Natural killer cell (primary cell): ENCODE measurements around the gene NXPH4. TPM values are rescaled to one million over a fixed set of nuclear protein-coding genes. Genes with fewer than 3 reads are reported as not detected.

Experiments
- ATAC-seq, 3 donors: fragments of 150-1000 bp in 2 of 3; fragments of 200-7000 bp in 1 of 3; cut with Tn5 transposase; 1 replicate in 1 of 3; 2 replicates in 2 of 3; pipeline ENCODE4 v1.10.0; 2021; ENCODE audit warnings: mild to moderate bottlenecking in 2 of 3, moderate library complexity in 2 of 3
- DNase-seq, 2 donors: peaks; one replicate each; pipeline versions ENCODE4 v3.0.0 to v3.0.0-alpha.2; 2013 to 2021; ENCODE audit warnings: mixed read lengths in 1 of 2
- H3K27ac ChIP-seq: one replicate; pipeline ENCODE4 v1.5.1; 2013; ENCODE audit warnings: mild to moderate bottlenecking, low read length
- H3K27me3 ChIP-seq: one replicate; pipeline ENCODE4 v1.6.1; 2013; ENCODE audit warnings: low read length; ENCODE audit not compliant: control insufficient read depth, insufficient read depth
- H3K36me3 ChIP-seq: one replicate; pipeline ENCODE4 v1.6.1; 2013; ENCODE audit warnings: low read length; ENCODE audit not compliant: control insufficient read depth, insufficient read depth
- H3K4me1 ChIP-seq: one replicate; pipeline ENCODE4 v1.6.1; 2013; ENCODE audit warnings: low read length; ENCODE audit not compliant: control insufficient read depth, insufficient read depth
- H3K4me3 ChIP-seq: one replicate; pipeline ENCODE4 v1.5.1; 2013; ENCODE audit warnings: low read length
- H3K9me3 ChIP-seq: one replicate; pipeline ENCODE4 v1.6.1; 2013; ENCODE audit warnings: low read length; ENCODE audit not compliant: control insufficient read depth, insufficient read depth
- H3K27ac Mint-ChIP-seq, 2 donors: one replicate each; pipeline ENCODE4 v1.8.0; 2022; ENCODE audit warnings: mild to moderate bottlenecking in 2 of 2, mixed read lengths in 2 of 2, moderate library complexity in 1 of 2
- H3K27me3 Mint-ChIP-seq, 2 donors: one replicate each; pipeline ENCODE4 v1.8.0; 2022; ENCODE audit warnings: low read depth in 2 of 2, mixed read lengths in 2 of 2
- H3K36me3 Mint-ChIP-seq: one replicate; pipeline ENCODE4 v1.8.0; 2022; ENCODE audit warnings: mixed read lengths
- H3K4me1 Mint-ChIP-seq, 2 donors: one replicate each; pipeline ENCODE4 v1.8.0; 2022; ENCODE audit warnings: mixed read lengths in 2 of 2
- H3K4me3 Mint-ChIP-seq: one replicate; pipeline ENCODE4 v1.8.0; 2022; ENCODE audit warnings: mild to moderate bottlenecking, moderate library complexity, mixed read lengths
- H3K9me3 Mint-ChIP-seq, 2 donors: one replicate each; pipeline ENCODE4 v1.8.0; 2022; ENCODE audit warnings: mixed read lengths in 2 of 2
- CTCF ChIP-seq: fragments of 200-600 bp; IDR thresholded peaks from one replicate; pipeline ENCODE4 v1.8.0; 2022; ENCODE audit warnings: antibody characterized with exemption
- WGBS: methylation state at CpG from one replicate; pipeline ENCODE4 v1.1.7; 2013; ENCODE audit warnings: missing lambda C conversion rate; ENCODE audit not compliant: insufficient coverage; 5-methylcytosine and 5-hydroxymethylcytosine counted together
- intact Hi-C: fragments of 100-400 bp; cut with micrococcal nuclease; formaldehyde crosslinking; loops from one replicate; pipeline ENCODE4 v1.14.2; 2022
- total RNA-seq, 4 donors: library from RNA; stranded (reverse); fragments of 120-200 nt in 1 of 4; gene quantifications; one replicate each; pipeline versions ENCODE4 v1.2.3 to v1.2.4, GENCODE V29; 2013 to 2022

The NXPH4 gene
- total RNA-seq, 3 donors from 2014 or later (not counting 1 experiment from before 2014, with no cell fraction given): 0.82 TPM; not detected in 2

GRCh38 chr12:57266681-57267080 is 50.1 kb downstream of the NXPH4 start:
- Mint-ChIP-seq H3K4me3 (no peak overlapping the region), H3K9me3 (no peaks in the 10 kb centered on the region), H3K4me1 (peaks cover 4% of the 10 kb centered on the region in 2 donors), H3K27ac (peak overlapping the region in 1 of 2 donors; percentile 57), H3K27me3 (no peaks in the 10 kb centered on the region), H3K36me3 (peaks cover 11% of the 10 kb centered on the region)
- no peaks in the 10 kb centered on the region for H3K9me3 ChIP-seq
- ATAC-seq (no peak), DNase-seq (no peak)
- H3K4me3 ChIP-seq: no peak overlapping the region
- intact Hi-C loops: no loop called here
- H3K27me3 ChIP-seq: no peaks in the 10 kb centered on the region
- H3K27ac ChIP-seq: no peak overlapping the region
- TF ChIP-seq CTCF: no peak
- peaks cover 52% of the 10 kb centered on the region for H3K36me3 ChIP-seq
- H3K4me1 ChIP-seq: peaks cover 6% of the 10 kb centered on the region

- TF ChIP-seq CTCF: no peak
- no peaks in the 10 kb centered on the region for H3K9me3 Mint-ChIP-seq
- WGBS: 72% methylated on average over 7 of the region's 7 CpGs
- no peak overlapping the region for H3K4me3 Mint-ChIP-seq
- peaks cover 4% of the 10 kb centered on the region in 2 donors for H3K4me1 Mint-ChIP-seq
- Histone ChIP-seq H3K9me3 (no peaks in the 10 kb centered on the region), H3K27ac (no peak overlapping the region), H3K27me3 (no peaks in the 10 kb centered on the region), H3K4me1 (peaks cover 6% of the 10 kb centered on the region), H3K36me3 (peaks cover 48% of the 10 kb centered on the region), H3K4me3 (no peak overlapping the region)
- DNase-seq (no peak), ATAC-seq (no peak)
- no peaks in the 10 kb centered on the region for H3K27me3 Mint-ChIP-seq
- H3K27ac Mint-ChIP-seq: no peak overlapping the region
- peaks cover 11% of the 10 kb centered on the region for H3K36me3 Mint-ChIP-seq
- intact Hi-C loops: no loop called here
Measured at GRCh38 chr12:57268264-57268663, 51.7 kb downstream of the NXPH4 start.

- no peak for TF ChIP-seq CTCF
- Histone ChIP-seq H3K4me1 (no peaks in the 10 kb centered on the region), H3K4me3 (no peak overlapping the region), H3K36me3 (peaks cover 54% of the 10 kb centered on the region), H3K27me3 (no peaks in the 10 kb centered on the region), H3K9me3 (no peaks in the 10 kb centered on the region), H3K27ac (no peak overlapping the region)
- Mint-ChIP-seq H3K27ac (no peak overlapping the region), H3K27me3 (no peaks in the 10 kb centered on the region), H3K4me1 (no peaks in the 10 kb centered on the region), H3K9me3 (no peaks in the 10 kb centered on the region), H3K4me3 (no peak overlapping the region), H3K36me3 (peaks cover 23% of the 10 kb centered on the region)
- ATAC-seq (no peak), DNase-seq (no peak)
- 80% methylated on average over 1 of the region's 1 CpG for WGBS
- intact Hi-C loops: no loop called here
Measured at GRCh38 chr12:57270966-57271470, 54.4 kb downstream of the NXPH4 start.
